ENCODE measurements around the gene RIMS1.

RIMS1 gene

DNA sequence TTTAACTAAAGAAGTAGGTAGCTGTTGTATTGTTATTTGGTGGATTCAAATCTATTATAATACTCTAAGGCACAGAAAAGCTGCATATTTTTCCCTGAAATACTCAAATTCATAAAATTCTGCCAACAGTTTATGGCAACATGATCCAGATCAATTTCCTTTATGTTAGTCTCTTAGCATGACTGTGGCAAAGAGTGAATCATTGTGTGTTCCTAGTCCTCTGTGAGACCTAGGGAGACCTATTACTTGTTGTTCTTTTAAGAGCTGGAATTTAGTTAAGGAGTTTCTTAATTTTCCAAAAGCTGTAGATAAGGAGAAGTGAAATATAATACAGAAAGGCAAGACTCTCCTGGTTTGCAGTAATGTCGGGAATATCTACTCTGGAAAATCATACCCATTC, 149.6 kb downstream of the RIMS1 start:
- no peaks in the 10 kb centered on the region for H3K27me3 ChIP-seq (ENCODE audit: control insufficient read depth, insufficient read depth, low read length, poor library complexity, severe bottlenecking)
- no peaks in the 10 kb centered on the region for H3K36me3 ChIP-seq (ENCODE audit: control insufficient read depth, insufficient read depth, low read length)
- no peaks in the 10 kb centered on the region for H3K9me3 ChIP-seq (ENCODE audit: control insufficient read depth, low read length)
- 70 to 100% methylated on average over 1 of the region's 1 CpG for WGBS, 2 experiments
- H3K4me1 ChIP-seq (ENCODE audit: control insufficient read depth, insufficient read depth, low read length), result no peaks in the 10 kb centered on the region
- H3K4me3 ChIP-seq (ENCODE audit: insufficient read depth, low read depth, low read length), result no peak overlapping the region
- H3K27ac ChIP-seq (ENCODE audit: insufficient read depth, low read depth, low read length, poor library complexity, severe bottlenecking), result no peak overlapping the region

DNA sequence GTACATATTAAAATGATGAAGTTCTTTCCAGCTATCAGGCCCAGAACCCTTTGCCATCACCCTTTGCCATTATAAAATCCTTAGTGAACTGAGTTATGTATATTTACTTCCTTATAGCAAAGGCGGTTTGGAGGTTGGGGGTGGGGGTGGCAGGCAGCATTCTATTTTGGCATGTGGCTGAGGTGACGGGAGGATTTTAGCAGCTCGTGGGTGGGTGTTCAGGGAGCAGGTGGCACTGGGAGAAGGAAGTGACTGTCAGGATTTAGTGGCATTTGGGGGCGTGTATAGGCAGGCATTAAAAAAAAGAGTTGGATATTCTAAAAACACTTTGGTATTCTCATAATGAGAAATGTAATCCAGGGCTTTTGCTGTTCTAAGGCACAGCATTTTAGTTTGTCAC, 150.7 kb downstream of the RIMS1 start:
- Histone ChIP-seq H3K27me3 (ENCODE audit: control insufficient read depth, insufficient read depth, low read length, poor library complexity, severe bottlenecking) (no peaks in the 10 kb centered on the region), H3K36me3 (ENCODE audit: control insufficient read depth, insufficient read depth, low read length) (no peaks in the 10 kb centered on the region)
- WGBS, 2 experiments, result 73 to 78% methylated on average over 4 of the region's 4 CpGs

DNA sequence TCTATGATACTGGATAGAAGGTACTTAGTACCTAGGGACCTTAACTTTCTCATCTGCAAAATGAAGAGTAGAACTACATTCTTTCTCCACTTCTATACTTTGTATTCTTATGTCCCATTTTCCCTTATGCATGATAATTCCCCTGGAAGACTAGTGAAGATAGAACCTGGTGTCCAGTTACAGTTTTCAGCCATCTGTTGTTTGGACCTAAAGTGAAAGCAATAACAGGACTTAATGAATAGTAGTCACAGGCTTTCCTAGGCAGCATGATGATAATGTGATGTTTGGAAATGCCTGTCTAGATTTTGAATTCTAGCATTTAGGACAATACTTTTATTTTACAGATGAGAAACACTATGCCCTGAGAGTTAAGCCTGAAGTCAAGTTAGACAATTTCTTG, 153.8 kb downstream of the RIMS1 start:
- Histone ChIP-seq H3K4me3 (ENCODE audit: insufficient read depth, low read depth, low read length) (no peak overlapping the region), H3K27me3 (ENCODE audit: control insufficient read depth, insufficient read depth, low read length, poor library complexity, severe bottlenecking) (no peaks in the 10 kb centered on the region), H3K9me3 (ENCODE audit: control insufficient read depth, low read length) (no peaks in the 10 kb centered on the region), H3K36me3 (ENCODE audit: control insufficient read depth, insufficient read depth, low read length) (no peaks in the 10 kb centered on the region), H3K27ac (ENCODE audit: insufficient read depth, low read depth, low read length, poor library complexity, severe bottlenecking) (no peak overlapping the region), H3K4me1 (ENCODE audit: control insufficient read depth, insufficient read depth, low read length) (no peaks in the 10 kb centered on the region)

More for the DNA sequence above, 150.7 kb downstream of the RIMS1 start:
- H3K4me3 ChIP-seq (ENCODE audit: insufficient read depth, low read depth, low read length), result no peak overlapping the region
- H3K27ac ChIP-seq (ENCODE audit: insufficient read depth, low read depth, low read length, poor library complexity, severe bottlenecking), result no peak overlapping the region
- no peaks in the 10 kb centered on the region for H3K9me3 ChIP-seq (ENCODE audit: control insufficient read depth, low read length)
- no peaks in the 10 kb centered on the region for H3K4me1 ChIP-seq (ENCODE audit: control insufficient read depth, insufficient read depth, low read length)

GRCh38 chr6:72042088-72042487, 155.7 kb downstream of the RIMS1 start:
- Histone ChIP-seq H3K36me3 (ENCODE audit: control insufficient read depth, insufficient read depth, low read length) (no peaks in the 10 kb centered on the region), H3K4me1 (ENCODE audit: control insufficient read depth, insufficient read depth, low read length) (no peaks in the 10 kb centered on the region), H3K4me3 (ENCODE audit: insufficient read depth, low read depth, low read length) (no peak overlapping the region), H3K27me3 (ENCODE audit: control insufficient read depth, insufficient read depth, low read length, poor library complexity, severe bottlenecking) (no peaks in the 10 kb centered on the region), H3K9me3 (ENCODE audit: control insufficient read depth, low read length) (no peaks in the 10 kb centered on the region), H3K27ac (ENCODE audit: insufficient read depth, low read depth, low read length, poor library complexity, severe bottlenecking) (no peak overlapping the region)
- 100% methylated on average over 1 of the region's 2 CpGs; no CpG with 5 or more reads in 1 of the 2 experiments for WGBS, 2 experiments

DNA sequence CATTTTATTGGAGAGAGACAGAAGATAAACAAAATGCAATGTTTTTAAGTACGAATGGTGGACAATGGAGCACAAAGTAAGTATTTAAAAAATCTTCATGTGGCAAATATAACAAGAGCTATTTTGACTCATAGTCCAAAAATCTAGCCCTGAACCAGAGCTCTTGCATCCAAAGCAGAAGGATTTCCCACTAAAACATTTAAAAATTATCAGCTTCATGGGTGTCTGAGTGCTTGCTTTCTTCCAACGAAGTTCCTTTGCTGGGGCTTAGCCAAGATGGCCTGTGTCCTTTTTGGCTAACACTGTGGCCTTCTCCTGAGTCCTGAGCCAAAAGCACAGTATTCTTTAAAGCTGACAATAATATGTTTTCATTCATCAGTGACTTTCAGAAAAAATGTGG, 161.7 kb downstream of the RIMS1 start:
- Histone ChIP-seq H3K4me3 (ENCODE audit: insufficient read depth, low read depth, low read length) (no peak overlapping the region), H3K27ac (ENCODE audit: insufficient read depth, low read depth, low read length, poor library complexity, severe bottlenecking) (no peak overlapping the region), H3K9me3 (ENCODE audit: control insufficient read depth, low read length) (no peaks in the 10 kb centered on the region), H3K36me3 (ENCODE audit: control insufficient read depth, insufficient read depth, low read length) (no peaks in the 10 kb centered on the region), H3K4me1 (ENCODE audit: control insufficient read depth, insufficient read depth, low read length) (no peaks in the 10 kb centered on the region), H3K27me3 (ENCODE audit: control insufficient read depth, insufficient read depth, low read length, poor library complexity, severe bottlenecking) (no peaks in the 10 kb centered on the region)
- 97 to 98% methylated on average over 2 of the region's 2 CpGs for WGBS, 2 experiments

GRCh38 chr6:72049376-72049775, 163.0 kb downstream of the RIMS1 start:
- no peak overlapping the region for H3K4me3 ChIP-seq (ENCODE audit: insufficient read depth, low read depth, low read length)
- H3K27ac ChIP-seq (ENCODE audit: insufficient read depth, low read depth, low read length, poor library complexity, severe bottlenecking), result no peak overlapping the region
- H3K36me3 ChIP-seq (ENCODE audit: control insufficient read depth, insufficient read depth, low read length), result no peaks in the 10 kb centered on the region
- no peaks in the 10 kb centered on the region for H3K27me3 ChIP-seq (ENCODE audit: control insufficient read depth, insufficient read depth, low read length, poor library complexity, severe bottlenecking)
- H3K4me1 ChIP-seq (ENCODE audit: control insufficient read depth, insufficient read depth, low read length), result no peaks in the 10 kb centered on the region
- 96% methylated on average over 3 of the region's 3 CpGs; no CpG with 5 or more reads in 1 of the 2 experiments for WGBS, 2 experiments
- H3K9me3 ChIP-seq (ENCODE audit: control insufficient read depth, low read length), result no peaks in the 10 kb centered on the region

DNA sequence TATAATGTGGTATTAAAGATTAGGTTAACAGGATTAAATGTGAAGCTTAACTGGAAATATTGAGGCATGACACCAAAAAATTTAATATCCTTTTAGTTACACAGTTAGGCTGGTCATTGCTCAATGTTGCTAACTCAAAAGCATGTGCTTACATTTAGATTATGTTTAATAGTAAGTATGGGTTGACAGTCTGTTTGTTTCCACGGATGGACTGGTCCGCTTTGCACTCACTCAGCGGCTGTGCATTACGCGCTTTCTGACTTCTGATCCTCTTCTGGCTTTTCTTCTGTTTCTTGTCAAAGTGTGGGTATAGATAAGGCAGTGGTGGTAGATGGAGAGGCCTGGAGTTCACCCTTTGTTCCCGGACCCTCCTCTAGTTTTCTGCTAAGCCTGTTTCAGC, 174.9 kb downstream of the RIMS1 start:
- no peaks in the 10 kb centered on the region for H3K27me3 ChIP-seq (ENCODE audit: control insufficient read depth, insufficient read depth, low read length, poor library complexity, severe bottlenecking)
- WGBS, 2 experiments, result 95 to 98% methylated on average over 6 of the region's 6 CpGs
- no peaks in the 10 kb centered on the region for H3K36me3 ChIP-seq (ENCODE audit: control insufficient read depth, insufficient read depth, low read length)
- no peaks in the 10 kb centered on the region for H3K9me3 ChIP-seq (ENCODE audit: control insufficient read depth, low read length)
- no peak overlapping the region for H3K4me3 ChIP-seq (ENCODE audit: insufficient read depth, low read depth, low read length)
- no peak overlapping the region for H3K27ac ChIP-seq (ENCODE audit: insufficient read depth, low read depth, low read length, poor library complexity, severe bottlenecking)
- H3K4me1 ChIP-seq (ENCODE audit: control insufficient read depth, insufficient read depth, low read length), result no peaks in the 10 kb centered on the region

- WGBS, 2 experiments, result 95% methylated on average over 6 of the region's 7 CpGs
- H3K4me3 ChIP-seq (ENCODE audit: insufficient read depth, low read depth, low read length), result no peak overlapping the region
- no peaks in the 10 kb centered on the region for H3K27me3 ChIP-seq (ENCODE audit: control insufficient read depth, insufficient read depth, low read length, poor library complexity, severe bottlenecking)
- no peaks in the 10 kb centered on the region for H3K36me3 ChIP-seq (ENCODE audit: control insufficient read depth, insufficient read depth, low read length)
- no peaks in the 10 kb centered on the region for H3K9me3 ChIP-seq (ENCODE audit: control insufficient read depth, low read length)
- H3K27ac ChIP-seq (ENCODE audit: insufficient read depth, low read depth, low read length, poor library complexity, severe bottlenecking), result no peak overlapping the region
- H3K4me1 ChIP-seq (ENCODE audit: control insufficient read depth, insufficient read depth, low read length), result no peaks in the 10 kb centered on the region
Measured at GRCh38 chr6:72064399-72064975, 178.1 kb downstream of the RIMS1 start.

DNA sequence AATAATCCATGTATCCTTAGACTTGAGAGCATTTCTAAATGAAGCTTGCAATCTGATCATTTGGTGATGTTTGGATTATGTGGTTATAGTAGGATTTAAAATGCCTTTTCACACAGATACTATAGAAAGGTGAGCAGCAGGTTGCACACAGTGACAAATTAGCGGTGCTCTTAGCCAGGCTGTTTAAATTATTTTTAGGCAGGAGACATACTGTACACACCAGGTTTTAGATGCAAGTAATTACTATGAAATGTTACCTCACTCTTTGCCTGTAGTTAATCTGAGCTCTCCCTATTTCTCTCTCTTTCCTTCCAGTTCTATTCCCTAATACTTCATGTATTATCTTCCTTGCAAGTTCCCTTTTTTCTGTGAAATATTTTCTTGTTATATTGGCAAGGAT, 191.7 kb downstream of the RIMS1 start:
- H3K27me3 ChIP-seq (ENCODE audit: control insufficient read depth, insufficient read depth, low read length, poor library complexity, severe bottlenecking), result no peaks in the 10 kb centered on the region
- WGBS, 2 experiments, result 93 to 100% methylated on average over 1 of the region's 1 CpG
- no peak overlapping the region for H3K27ac ChIP-seq (ENCODE audit: insufficient read depth, low read depth, low read length, poor library complexity, severe bottlenecking)
- no peaks in the 10 kb centered on the region for H3K4me1 ChIP-seq (ENCODE audit: control insufficient read depth, insufficient read depth, low read length)
- no peak overlapping the region for H3K4me3 ChIP-seq (ENCODE audit: insufficient read depth, low read depth, low read length)
- H3K36me3 ChIP-seq (ENCODE audit: control insufficient read depth, insufficient read depth, low read length), result no peaks in the 10 kb centered on the region
- no peaks in the 10 kb centered on the region for H3K9me3 ChIP-seq (ENCODE audit: control insufficient read depth, low read length)

DNA sequence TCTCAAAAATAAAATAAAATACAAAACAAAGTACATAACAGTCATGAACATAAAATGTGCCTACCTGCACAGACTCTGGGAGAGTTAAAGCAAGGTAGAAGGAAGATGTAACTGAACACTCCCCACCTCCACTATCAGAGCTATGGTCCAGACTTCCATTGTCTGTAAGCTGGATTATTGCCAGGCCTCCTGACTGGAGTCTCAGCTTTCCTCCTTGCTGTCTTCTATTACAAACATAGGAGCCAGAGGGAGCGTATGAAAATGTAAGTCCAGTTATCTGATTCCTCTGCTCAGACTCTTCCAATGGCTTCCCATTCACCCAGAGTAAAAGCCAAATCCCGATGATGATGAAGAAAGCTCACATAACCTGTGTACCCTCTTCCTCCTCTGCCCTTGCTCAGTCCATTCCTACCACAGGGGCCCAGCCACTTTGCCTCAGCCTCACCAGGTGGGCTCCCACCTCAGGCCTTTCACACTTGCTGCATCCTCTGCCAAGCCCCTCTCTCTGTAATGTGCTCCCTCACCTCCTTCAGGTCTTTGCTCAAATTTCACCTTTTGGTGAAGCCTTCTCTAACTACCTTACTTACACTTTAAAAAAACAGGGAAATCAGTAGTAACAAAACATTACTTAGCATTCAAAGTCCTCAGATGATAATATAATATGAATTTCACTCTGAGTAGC, 194.1 kb downstream of the RIMS1 start:
- Histone ChIP-seq H3K4me1 (ENCODE audit: control insufficient read depth, insufficient read depth, low read length) (no peaks in the 10 kb centered on the region), H3K27me3 (ENCODE audit: control insufficient read depth, insufficient read depth, low read length, poor library complexity, severe bottlenecking) (no peaks in the 10 kb centered on the region)
- WGBS, 2 experiments, result 91 to 99% methylated on average over 2 of the region's 2 CpGs

More for the DNA sequence above, 194.1 kb downstream of the RIMS1 start:
- H3K27ac ChIP-seq (ENCODE audit: insufficient read depth, low read depth, low read length, poor library complexity, severe bottlenecking), result no peak overlapping the region
- H3K4me3 ChIP-seq (ENCODE audit: insufficient read depth, low read depth, low read length), result no peak overlapping the region
- no peaks in the 10 kb centered on the region for H3K9me3 ChIP-seq (ENCODE audit: control insufficient read depth, low read length)
- no peaks in the 10 kb centered on the region for H3K36me3 ChIP-seq (ENCODE audit: control insufficient read depth, insufficient read depth, low read length)
